WERI-Rb-1 (cell line): ENCODE data around the gene C1QTNF6.

Source experiments
- DNase-seq: peaks from one replicate; pipeline ENCODE4 v3.0.0-alpha.2; 2020
- H3K27ac ChIP-seq: fragments of 250-450 bp; sonication (Bioruptor Pico); 2 replicates; pipeline ENCODE4 v1.5.1; 2020; ENCODE audit warnings: mild to moderate bottlenecking, moderate library complexity
- H3K27me3 ChIP-seq: fragments of 250-450 bp; sonication (Bioruptor Pico); 2 replicates; pipeline ENCODE4 v1.5.1; 2021; ENCODE audit warnings: mild to moderate bottlenecking, low read depth, moderate library complexity; ENCODE audit not compliant: insufficient read depth, severe bottlenecking
- H3K36me3 ChIP-seq: fragments of 250-450 bp; sonication (Bioruptor Pico); 2 replicates; pipeline ENCODE4 v1.5.1; 2020; ENCODE audit warnings: mild to moderate bottlenecking, moderate library complexity
- H3K4me3 ChIP-seq: 2 replicates; pipeline ENCODE4 v1.5.1; 2011; ENCODE audit warnings: low read depth, mild to moderate bottlenecking, control low read depth, low read length
- H3K9me3 ChIP-seq: fragments of 250-450 bp; sonication (Bioruptor Pico); 2 replicates; pipeline ENCODE4 v1.5.1; 2021; ENCODE audit warnings: mild to moderate bottlenecking, moderate library complexity; ENCODE audit not compliant: severe bottlenecking
- TF ChIP-seq, protein P1 (sequence below): IDR thresholded peaks from 2 replicates; pipeline ENCODE4 v1.5.1; 2011; ENCODE audit warnings: low read depth, mild to moderate bottlenecking, control low read depth, inconsistent platforms, low read length

The C1QTNF6 gene

DNA sequence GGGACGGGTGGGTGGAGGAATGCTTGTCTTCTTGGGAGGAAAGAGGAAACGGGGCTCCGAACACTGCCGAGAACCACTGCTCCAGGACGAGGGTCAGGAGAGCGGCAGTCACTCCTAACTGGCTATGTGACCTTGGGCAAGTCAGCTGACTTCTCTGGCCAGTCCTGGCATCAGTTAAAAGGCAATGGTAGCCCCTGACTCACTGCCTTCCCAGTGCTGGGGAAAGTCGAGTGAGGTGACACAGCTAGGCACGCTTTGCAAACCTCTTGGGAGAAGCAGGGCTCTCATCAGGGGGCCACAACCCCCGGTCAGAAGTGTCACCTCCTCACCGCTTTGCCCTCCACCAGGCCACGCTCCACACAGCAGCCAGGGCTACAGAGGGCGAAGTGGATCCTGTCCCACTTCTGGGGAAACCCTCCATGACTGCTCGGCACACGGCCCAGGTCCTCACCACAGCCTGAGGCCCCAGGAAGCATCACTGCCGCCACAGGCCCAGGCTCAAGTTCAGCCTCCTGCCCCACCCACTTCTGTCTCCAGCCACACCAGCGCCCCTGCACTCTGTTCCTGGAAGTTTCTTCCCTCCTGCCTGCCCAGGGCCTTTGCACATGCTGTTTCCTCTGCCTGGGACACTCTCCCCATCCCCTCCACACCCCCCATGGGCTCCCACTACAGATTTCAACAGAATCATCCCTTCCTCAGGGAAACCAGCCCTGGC is 54.6 kb downstream of the C1QTNF6 start:
- DNase-seq = no peak
- Histone ChIP-seq H3K9me3 (no peaks in the 10 kb centered on the region), H3K27me3 (no peaks in the 10 kb centered on the region), H3K4me3 (no peak overlapping the region), H3K27ac (no peak overlapping the region), H3K36me3 (no peaks in the 10 kb centered on the region)
- TF ChIP-seq, protein P1, sequence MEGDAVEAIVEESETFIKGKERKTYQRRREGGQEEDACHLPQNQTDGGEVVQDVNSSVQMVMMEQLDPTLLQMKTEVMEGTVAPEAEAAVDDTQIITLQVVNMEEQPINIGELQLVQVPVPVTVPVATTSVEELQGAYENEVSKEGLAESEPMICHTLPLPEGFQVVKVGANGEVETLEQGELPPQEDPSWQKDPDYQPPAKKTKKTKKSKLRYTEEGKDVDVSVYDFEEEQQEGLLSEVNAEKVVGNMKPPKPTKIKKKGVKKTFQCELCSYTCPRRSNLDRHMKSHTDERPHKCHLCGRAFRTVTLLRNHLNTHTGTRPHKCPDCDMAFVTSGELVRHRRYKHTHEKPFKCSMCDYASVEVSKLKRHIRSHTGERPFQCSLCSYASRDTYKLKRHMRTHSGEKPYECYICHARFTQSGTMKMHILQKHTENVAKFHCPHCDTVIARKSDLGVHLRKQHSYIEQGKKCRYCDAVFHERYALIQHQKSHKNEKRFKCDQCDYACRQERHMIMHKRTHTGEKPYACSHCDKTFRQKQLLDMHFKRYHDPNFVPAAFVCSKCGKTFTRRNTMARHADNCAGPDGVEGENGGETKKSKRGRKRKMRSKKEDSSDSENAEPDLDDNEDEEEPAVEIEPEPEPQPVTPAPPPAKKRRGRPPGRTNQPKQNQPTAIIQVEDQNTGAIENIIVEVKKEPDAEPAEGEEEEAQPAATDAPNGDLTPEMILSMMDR = no peak

DNA sequence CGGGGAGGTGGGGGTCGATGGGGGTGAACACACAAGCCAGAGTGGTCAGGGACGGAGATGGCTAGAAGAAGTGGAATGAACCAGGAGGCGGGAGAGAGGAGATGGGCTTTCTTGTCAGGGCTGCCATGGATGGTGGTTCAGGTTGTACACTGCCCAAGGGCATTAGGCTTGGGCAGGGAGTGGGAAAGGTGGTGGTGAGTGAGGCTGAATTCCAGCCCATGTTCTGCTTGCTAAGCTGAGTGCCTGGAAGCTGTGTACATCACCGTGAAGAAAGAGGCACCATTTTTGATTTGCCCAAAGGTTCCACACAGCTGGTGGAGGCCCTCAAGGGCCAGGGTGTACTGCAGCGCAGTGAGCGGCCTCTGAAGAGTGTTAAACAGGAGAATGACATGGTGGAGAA is 55.3 kb downstream of the C1QTNF6 start:
- Histone ChIP-seq H3K36me3 (no peaks in the 10 kb centered on the region), H3K4me3 (no peak overlapping the region), H3K27ac (no peak overlapping the region), H3K9me3 (no peaks in the 10 kb centered on the region), H3K27me3 (no peaks in the 10 kb centered on the region)
- TF ChIP-seq, protein P1 = no peak
- no peak for DNase-seq
